Measurements from ENCODE around the gene RBM4B.

The RBM4B gene

DNA sequence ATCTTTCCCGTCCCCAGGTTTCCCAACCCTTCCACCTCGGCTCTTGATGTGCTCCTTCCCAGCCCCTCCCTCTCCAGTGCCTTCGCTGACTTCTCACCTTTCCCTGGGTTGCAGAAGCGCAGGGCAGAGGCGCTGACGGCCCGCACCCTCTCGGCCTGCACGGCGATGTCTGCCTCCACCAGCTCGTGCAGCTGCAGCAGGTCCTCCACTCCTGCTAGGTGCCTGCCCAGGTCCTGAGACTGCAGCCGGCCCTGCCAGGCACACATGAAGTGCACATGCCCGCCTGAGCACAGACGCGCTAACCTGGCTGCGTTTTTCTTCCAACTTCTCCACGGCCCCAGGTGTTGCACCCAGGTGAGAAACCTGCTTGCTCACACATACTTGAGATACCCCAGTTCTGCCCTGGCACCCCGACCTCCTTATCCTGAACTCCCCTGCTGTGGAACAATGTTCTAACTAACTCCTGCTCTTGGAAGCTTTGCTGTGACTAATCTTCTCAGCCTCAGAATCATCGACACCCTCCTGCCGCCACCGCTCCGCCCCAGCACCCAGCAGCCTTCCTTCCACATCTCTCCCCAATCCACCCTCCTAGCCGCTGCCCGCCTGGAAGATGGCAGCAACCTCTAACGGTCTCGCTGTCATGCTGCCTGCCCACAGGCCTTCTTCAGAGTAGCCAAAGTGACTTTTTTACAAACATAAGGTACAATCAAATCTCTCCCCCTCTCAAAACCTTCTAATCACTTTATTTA, 28.1 kb upstream of the RBM4B start:
- DNase-seq = no peak

DNA sequence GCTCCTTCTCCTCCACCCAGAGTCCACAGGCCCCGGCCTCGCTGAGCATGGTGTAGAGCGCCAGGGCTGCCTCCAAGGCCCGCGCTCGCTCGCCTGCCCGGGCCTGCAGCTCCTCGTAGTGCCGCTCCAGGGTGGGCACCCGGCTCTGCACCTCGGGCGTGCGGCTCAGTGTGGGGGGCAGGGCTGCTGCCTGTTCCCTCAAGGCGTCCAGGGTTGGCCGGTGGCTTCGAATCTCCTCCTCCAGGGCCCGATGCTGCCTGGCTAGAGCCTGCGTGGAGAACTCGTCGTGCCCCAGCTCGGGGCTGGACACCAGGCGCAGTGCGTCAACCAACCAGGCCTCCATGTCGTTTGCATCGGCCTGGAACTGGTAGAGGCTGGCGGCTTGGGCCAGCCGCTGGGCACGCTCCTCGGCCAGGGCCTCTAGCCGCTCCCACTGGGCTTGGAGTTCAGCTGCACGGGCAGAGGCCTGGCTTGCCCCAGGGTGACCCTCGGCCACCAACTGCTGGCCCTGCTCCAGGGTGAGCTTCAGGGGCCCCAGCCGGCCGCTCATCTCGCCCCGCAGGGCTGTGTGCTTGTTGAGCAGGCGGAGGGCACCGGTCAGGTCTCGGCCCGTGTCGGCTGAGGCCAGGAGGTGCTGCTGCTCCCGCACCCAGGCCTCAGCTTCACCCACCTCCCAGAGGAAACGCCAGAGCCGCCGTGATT, 27.1 kb upstream of the RBM4B start:
- no peak for DNase-seq

DNA sequence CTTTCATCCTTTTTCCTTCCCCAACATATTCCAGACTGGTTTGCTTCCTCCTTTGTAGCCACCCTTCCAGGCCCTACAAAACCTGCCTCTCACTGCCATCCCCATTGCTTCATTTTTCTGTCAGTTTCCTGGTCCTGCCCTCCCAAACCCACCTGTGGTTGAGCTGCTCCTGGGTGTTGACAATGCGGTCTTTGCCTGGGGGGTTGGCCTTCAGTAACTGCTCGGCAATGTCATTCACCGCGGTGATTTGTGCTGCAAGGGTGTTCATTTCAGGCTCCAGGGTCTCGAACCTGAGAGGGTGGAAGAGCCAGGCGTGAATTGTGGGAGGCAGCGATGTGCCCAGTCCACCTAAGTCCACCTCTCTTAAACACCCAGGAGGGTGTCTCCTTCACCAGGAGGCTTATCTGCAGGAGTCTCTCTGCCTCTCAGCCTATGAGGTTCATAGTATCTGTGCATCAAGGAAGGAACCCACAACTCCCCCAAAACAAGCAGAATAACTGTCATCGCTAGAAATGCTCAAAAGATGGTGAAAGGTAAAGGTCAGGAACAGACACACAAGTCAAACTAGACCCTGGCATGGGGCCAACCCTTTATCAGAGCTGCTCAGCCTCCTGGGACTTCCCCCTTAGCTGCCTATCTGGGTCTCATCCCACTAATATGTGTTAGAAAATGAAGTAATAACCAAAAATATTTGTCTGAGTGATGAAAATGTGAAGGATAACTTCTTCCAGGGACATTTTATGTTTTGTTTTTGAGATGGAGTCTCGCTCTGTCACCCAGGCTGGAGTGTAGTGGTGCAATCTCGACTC, 23.9 kb upstream of the RBM4B start:
- no peak for DNase-seq

DNA sequence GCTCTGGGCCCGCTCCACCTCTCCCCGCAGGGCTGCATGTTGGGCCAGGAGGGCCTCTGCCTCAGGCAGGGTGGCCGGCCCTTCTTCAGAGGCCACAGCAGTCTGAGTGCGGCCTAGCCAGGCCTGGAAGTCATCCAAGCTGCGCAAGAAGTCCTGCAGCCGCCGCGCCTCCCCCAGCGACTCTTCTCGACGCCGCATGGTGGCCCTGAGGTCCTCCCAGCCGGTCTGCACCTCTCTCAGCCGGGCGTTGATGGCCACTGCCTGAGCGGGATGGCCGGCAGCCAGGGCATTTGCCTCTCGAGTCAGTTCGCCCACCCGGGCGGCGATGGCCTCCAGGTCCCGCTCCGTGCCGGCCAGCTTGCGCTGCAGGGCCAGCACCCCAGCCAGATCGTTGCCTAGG, 23.1 kb upstream of the RBM4B start:
- no peak for DNase-seq

DNA sequence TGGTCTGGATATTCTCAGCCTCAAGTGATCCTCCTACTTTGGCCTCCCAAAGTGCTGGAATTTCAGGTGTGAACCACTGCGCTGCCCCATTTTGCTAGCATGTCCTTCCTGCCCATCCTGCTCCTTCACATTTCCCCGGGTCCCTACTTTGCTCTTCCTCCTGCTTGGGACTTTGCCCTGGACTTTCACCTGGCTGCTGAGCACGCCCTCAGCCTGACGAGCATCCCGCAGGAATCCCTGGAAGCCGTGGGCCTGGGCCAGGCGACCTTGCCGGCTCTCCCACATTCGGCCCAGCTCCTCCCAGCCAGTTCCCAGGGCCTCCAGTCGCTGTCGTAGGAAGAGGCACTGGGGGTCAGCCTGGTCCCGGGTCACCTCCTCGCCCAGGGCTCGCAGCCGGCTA, 22.6 kb upstream of the RBM4B start:
- DNase-seq = no peak

DNA sequence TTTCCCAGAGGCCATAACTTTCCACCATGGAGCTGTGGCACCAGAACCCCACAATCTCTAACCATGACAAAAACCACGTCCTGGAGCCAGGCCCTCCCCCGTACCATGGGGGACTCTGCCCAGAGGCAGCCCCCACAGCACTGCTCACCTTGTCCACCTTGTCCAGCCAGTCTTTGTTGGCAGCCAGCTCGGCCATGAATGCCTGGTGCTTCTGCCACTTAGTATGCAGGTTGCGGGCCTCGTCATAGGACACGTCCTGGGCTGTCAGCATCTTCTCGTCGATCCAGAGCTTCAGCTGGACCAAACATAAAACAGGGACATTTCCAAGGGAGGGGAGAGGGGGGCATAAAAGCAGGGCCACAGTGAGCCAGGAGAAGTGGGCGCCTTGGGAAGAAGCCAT, 20.8 kb upstream of the RBM4B start:
- no peak for DNase-seq

DNA sequence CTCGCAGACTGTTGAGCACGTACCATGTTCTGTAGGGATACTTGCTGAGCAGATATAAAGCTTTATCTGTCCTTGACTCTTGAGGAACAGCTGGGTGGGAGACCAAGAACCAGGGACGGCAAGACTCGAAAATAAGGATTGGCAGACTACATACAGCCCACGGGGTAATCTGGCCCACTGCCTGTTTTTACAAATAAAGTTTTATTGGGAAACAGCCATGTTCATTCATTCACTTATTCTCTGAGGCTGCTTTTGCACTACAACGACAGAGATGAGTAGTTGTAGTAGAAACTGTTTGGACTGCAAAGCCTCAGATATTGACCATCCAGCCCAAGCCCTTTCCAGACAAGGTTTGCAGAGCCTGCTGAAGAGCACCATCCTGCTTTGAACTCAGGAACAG, 20.3 kb upstream of the RBM4B start:
- no peak for DNase-seq

DNA sequence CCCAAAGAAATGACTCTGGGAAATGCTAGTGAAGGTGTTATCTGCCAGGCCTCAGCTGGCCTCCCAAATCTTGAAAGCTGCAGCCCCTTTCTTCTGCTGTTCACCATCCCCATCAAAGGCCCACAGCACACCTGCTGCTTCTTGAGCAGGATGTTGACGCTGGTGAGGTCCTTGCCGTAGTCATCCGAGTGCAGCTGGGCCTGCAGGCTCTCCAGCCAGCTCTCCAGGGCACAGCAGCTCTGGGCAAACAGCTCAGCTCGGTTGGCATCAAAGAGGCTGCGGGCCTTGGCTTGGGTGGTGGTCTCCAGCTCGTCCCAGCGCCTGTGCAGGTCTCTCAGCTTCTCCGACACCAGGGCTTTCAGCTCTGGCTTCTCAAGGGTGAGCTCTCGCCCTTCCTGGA, 18.5 kb upstream of the RBM4B start:
- no peak for DNase-seq

DNA sequence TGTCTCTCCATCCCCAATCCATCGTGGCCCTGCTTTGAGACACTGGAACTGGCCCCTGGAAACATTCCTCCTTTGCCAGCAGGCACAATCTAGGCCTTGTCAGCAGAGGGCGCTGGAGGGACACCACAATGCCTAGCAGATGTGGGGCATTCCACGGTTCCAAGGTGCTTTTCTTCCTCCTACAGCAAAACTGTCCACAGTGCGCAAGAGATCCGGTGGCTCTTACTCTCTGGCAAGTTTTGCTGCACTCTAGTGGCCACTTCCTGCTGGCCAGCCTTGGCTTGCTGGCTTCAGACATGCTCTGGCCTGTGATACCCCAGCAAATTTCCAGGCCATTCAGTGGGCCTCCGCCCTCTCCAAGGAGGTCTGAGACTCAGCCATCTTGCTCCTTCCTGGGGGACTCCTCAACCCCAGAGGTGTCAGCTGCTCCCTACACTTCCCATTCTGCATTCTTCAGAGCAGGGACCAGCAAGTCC, 17.1 kb upstream of the RBM4B start:
- peak; percentile 90 for DNase-seq

DNA sequence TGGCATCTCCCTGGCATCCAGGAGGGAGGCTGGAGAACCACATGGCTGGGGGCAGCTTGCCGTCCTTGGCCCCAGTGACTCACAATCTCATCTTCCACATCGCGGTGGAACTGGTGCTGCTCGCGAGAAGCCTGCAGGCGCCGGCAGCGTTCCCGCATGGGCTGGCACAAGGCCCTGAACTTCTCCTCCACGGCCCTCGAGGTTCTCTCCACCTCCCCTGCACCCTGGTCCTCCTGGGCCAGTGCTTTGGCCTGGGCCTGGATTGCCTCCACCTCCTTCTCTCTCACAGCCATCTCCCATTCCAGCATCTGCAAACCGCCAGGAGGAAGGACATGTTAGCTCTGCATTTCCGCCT, 16.3 kb upstream of the RBM4B start:
- DNase-seq = no peak

DNA sequence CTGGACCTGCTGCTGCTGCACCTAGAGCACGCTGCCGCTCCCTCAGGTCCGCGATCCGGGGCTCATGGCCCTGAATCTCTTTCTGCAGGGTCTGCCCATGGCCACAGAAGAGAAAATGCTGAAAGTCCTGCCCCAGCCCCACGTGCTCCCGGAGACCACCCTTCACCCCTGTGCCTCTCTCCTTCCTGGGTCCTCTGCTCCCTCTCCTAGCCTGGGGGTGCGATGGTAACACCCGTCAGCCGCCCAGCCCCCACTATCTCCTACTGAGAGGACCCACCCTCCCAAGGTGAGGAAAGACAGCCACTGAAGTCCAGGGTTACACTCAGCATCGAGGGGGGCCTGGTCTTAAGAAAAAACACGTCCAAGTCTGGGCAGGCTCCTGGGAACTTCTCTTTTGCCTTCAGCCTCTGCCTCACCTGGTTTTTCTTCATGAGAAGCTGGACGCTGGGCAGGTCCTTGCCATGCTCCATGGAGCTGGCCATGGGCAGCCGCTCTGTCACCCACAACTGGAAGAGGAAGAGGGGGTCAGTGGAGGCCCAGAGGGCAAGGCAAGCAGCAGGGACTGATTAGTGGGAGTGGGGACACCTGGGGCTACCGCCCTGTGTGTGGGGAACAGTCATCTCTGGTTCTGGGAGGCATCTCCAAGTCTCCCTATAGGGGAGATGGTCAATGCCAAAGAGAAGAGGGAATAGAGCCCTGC, 15.8 kb upstream of the RBM4B start:
- no peak for DNase-seq

DNA sequence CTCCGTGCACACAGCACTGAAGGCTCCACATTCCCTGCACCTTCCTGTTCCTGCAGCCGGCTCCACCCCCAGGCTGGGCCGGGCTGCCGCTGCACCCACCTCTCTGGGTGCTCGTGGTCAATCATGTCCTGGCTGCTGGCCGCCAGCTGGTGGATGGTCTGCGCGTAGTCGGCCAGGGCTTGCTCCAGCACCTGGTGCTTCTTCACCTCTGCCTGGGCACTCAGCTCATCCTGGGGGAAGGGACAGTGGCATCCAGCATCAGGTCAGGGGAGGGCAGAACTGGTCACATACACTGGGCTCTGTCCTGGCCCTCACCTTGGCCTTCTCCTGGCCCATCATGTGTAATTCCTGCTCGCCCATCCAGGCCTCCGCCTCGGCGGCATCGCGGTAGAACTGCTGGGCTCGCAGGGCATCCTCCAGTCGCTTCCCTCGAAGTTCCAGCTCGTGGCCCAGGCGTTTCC, 15.2 kb upstream of the RBM4B start:
- DNase-seq = no peak

DNA sequence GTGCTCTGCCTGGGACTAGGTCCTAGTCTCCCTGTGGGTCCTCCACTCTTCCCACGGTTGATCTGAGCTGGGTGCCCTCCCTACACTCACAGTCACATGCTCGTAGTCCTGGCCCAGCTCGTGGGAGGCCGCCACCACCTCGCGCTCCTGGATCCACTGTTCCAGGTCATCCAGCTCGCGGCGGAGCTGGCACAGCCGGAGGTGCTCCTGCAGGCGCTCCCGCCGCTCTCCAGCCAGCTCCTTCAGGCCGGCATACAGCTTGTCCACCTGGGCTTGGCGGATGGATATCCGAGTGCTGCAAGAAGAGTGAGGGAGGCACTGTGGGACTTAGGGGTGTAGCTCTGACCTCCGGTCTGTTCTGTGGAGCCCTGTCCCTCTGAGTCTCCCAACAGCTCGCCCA, 14.8 kb upstream of the RBM4B start:
- no peak for DNase-seq

DNA sequence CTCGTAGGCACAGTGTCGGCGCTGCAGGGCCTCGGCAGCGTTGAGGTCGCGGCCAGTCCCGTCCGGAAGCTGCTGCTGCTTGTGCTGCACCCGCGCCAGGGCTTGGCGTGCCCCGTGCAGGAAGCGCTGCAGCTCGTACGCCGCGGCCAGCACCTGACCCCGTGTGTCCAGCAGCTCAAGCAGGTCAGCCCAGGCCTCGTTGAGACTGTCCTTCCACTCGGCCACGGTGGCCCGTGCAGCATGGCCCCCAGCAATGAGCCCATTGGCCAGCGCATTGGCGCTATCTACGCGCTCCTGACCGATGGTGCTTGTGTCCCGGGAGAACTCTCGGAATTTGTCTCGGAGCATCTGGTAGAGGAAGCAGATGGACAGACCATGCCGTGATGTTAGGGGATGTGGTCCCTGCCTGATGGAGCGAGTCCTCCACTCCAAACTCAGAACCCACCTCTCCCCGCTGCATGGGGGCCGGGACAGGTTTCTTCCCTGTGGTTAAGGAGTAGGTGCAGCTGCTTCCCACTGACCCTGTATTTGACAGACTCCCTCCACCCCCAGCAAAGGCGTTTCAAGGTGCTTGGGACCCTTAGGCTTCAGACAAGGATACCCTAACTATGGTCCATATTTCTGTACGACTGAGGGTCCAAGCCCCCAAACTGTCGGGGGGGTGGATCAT, 13.8 kb upstream of the RBM4B start:
- no peak for DNase-seq

DNA sequence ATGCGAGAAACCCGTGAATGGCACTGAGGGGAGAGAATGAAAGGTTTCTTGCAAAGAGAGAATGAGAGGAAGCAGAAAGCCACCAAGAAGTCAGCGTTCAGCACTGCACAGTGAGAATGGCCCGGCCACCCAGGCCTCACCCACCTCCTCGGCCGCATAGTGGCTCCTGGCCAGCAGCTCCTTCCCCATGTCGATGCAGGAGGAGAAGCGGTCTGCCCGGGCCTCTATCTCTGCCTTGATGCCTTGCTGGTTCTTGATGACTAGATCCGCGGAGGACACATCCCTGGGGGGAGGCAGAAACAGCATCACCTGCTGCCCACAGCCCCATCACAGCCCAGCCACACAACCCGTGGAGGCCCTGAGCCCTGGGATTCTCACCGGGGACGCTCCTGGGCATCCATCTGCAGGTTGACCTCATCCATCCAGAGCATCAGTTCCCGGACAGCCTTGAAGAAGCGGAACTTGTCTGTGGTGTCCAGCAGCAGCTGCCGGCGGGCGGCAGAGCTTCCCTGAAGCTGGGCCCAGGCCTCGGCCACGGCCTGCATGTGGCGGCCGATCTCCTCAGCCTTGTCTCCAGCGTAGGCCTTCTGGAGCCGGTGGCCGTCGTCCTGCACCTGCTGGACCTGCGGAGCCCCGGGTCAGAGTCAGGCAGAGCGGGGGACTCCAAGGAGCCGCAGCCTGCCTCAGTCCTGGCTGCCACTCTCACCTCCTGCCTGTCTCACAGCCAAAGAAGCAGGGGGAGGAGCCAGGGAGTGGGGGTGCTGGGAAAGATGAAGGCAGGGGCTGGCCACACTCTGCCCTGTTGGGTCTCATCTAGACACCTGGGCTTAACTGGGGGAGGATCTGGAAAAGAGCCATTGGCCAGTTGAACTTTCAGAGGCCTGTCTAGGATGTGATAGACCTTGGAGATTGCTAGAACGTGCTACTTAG, 12.2 kb upstream of the RBM4B start:
- DNase-seq = no peak

DNA sequence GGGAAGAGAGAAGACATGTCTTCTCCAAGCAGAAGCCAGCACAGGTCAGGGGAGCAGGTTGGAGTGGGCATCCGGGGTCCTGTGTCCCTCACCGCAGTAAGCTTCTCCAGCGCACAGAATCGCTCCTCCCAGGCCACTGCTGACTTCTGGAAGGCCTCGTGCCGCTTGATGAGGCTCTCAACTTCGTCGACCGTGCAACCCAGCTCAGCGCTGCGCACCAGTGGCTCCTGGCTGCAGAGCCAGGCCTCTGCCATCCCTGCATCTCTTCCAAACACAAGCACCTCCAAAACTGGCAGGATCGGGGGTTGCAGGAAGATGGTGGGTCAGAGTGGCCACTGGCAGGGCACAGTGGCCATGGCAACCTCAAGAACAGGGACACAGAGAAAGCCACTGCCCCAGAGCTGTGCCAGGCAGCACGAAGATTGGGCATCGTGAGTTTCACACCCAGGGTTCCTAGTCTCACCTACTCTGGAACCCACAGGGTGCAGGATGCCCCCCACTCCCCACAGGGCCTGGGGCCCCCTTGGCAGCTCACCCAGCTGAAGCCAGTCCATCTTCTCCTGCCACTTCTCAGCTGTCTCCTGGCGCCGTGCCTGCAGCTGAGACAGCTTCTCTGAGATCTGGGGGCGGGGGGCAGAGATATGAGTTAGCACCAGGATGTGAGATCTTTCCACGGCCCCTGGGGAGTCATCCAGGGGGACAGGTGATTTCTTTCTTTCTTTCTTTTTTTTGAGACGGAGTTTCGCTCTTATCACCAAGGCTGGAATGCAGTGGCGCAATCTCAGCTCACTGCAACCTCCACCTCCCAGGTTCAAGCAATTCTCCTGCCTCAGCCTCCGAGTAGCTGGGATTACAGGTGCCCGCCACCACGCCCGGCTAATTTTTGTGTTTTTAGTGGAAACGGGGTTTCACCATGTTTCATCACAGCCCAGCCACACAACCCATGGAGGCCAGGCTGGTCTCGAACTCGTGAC, 11.2 kb upstream of the RBM4B start:
- DNase-seq = no peak

DNA sequence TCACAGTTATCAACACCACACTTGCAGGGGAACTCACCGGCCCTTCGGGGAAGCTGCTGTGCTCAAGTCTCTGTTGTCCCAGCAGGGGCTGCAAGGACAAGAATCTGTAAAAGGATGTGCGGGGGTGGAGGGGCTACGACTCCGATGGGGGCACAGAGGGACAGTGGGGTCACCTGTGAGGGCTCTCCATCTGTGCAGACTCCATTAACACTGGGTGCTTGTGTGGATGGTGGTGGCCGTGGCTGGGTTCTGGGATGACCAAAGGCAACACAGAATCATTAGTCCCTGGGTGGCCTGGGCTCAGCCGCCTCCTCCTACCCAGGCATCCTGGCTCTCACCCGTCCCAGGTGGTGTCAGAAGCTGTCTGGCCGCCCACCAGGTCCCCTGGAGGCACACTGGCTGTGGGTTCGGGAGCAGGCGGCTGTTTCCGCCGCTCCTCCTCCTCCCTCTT, 10.2 kb upstream of the RBM4B start:
- DNase-seq = no peak

DNA sequence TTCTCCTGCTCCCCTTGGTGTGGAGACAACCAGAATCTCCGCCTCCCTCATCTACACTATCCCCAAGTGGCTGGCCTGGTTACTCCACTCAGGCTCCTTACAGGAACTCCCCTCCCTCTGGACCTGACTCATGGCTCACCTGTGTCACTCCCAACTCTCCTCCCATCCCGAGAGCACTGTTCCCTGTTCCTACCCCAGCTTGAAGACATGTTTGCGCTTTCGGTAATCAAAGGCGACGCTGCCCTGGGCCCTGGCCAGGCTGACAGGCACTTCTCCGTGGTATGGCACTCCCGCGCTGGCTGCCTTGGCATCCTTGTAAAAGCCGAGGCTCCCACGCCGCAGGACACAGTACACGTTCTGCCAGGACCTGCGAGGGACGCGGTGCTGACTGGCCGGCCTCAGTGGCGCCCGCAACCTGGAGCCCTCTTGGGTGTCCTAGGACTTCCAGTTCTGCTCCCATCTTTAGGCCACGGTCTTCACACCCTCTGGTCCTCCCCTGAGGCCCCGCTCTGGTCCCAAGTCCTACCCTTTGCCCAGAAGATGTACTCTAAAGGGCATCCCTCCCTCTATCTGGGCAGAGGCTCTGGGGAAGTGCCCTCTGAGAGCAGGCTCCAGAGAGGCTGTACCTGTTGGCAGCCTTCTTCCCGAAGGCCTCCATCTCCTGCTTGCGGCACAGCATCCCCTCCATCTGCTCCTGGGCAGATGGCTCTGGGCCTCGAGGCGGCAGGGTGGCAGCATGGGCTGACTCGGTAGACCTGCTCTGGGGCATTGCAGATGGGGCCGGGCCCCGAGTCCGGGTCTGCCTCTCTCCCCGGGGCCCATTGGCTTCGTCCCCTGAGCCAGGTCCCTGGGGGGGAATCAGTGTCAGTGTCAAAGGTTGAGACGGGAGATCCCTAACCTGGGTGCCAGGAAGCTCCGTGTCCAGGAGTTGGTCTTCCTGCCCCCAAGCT, 9.4 kb upstream of the RBM4B start:
- DNase-seq = no peak

Data from SHP77 treated with DMSO at 0.1 percent for 48 hours (cell line).